NCI-H1105 (cell line): ENCODE measurements around the gene SMIM3.
"Not testable (repeated sequence)": the region's sequence is repeated elsewhere in the genome, so short reads cannot be mapped to it uniquely, and the experiment has no call there.

ENCODE experiments used
- DNase-seq: peaks from one replicate; lab custom pipeline; 2025; lab: John Stamatoyannopoulos, UW

Gene SMIM3, protein sequence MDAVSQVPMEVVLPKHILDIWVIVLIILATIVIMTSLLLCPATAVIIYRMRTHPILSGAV

DNA sequence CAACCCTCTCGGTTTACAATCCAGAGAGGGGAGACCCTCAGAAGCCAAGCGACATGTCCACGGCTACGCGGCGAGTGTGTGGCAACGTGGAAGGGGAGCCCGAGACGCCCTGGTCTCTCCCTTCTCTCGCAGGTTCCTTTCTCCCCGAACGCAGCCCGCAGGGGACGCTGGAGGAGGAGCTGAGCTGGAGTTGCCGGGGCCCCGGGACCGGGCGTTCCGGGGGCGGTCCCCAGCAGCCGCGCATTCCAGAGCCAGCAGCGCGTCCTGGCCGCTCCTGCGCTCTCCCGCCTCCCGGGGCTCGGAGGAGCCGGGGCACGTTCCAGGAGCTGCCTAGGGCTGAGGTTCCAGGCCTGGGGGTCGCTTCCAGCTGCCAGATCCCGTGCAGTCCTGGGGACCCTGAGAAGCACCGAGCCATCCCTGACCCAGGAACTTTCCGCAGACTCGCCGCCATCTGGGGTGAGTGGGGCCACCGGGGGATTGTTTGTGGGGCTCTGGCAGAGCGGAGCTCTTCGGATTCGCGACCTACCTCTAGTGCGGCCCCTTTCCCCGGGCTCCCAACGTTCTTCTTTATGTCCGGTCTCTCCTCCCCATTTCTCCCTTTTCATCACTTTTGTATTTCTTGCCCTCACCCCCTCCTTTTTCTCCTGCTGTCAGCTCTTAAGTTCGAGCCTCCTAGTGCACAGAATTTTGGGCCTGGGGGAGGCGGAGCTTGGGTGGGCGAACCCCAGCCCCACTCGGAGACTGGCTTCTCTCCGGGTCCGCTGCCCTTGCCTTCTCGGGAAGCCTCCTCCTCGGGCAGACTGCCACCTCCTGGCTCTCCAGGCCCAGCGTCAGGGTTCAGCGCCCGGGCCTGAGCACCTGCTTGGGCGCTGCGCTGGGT, at the start of gene SMIM3:
Gene SMIM3, plus strand, starts transcription at position 241 of the 880 bp plus-strand sequence. CDS start 16,684 bp downstream, outside the sequence.
- DNase-seq: peak; percentile 34

- DNase-seq: no peak
These were observed 48.7 kb upstream of the SMIM3 start for GRCh38 chr5:150729859-150730258.

- no peak for DNase-seq
These were observed 46.8 kb upstream of the SMIM3 start for GRCh38 chr5:150731669-150732242.

DNA sequence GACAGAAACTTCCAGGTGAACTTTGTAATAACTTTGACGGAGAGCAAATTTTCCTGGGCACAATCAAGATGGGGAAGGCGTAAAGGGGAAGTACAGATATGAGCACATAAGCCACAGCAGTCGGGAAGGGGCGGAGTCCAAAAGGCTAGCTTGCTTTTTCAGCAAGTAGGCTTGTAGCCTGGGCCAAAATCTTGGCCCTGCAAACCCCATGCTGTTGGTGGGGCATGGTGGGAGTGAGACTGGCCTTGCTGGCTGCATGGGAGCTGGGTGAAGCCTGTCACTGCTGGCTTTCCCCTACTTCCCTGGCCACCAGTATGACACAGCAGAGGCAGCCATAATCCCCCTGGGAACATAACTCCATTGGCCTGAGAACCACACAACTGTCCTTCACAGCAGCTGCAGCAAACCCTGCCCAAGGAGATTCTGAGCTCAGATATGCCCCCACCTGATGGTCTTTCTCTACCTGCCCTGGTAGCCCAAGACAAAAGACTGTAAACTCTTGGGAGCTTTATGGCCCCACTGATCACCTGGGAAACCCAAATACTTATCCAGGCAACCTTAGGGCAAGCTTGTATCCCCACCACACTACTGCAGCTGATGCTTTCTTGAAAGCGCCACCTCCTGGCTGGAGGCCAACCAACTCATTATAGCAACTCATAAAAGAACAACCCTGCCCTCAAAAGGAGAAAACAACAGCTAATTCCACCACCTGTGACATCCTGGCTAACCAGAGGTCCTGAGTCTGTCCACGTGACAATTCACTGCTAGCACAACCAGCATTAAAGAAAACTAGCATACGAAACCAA, 43.8 kb upstream of the SMIM3 start:
- no peak for DNase-seq

- DNase-seq: no peak
These were observed 39.7 kb upstream of the SMIM3 start for GRCh38 chr5:150738862-150739261.

- no peak for DNase-seq
These were observed 37.6 kb upstream of the SMIM3 start for GRCh38 chr5:150740992-150741391.

DNA sequence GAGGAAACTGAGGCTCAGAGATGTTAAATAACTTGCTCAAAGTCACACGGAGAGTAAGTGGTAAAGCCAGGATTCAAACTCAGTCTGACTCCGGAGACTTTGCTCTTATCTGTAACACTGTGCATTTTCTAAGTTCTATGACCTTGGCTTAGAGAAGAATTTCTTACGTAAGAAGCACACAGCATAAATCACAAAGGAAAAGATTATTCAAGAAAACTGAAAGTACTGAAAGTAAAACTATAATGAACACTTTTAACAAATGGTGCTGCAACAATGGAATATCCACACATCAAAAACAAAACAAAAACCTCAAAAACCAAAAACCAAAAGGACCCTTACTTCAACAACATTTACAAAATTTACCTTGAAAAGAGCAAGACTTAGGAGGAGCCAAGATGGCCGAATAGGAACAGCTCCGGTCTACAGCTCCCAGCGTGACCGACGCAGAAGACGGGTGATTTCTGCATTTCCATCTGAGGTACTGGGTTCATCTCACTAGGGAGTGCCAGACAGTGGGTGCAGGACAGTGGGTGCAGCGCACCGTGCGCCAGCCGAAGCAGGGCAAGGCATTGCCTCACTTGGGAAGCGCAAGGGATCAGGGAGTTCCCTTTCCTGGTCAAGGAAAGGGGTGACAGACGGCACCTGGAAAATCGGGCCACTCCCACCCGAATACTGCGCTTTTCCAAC, 36.0 kb upstream of the SMIM3 start:
- not testable (repeated sequence) for DNase-seq

DNA sequence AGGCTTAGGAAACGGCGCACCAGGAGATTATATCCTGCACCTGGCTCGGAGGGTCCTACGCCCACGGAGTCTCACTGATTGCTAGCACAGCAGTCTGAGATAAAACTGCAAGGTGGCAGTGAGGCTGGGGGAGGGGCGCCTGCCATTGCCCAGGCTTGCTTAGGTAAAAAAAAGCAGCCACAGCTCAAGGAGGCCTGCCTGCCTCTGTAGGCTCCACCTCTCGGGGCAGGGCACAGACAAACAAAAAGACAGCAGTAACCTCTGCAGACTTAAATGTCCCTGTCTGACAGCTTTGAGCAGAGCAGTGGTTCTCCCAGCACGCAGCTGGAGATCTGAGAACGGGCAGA, 35.4 kb upstream of the SMIM3 start:
- not testable (repeated sequence) for DNase-seq

- DNase-seq: no peak
These were observed 28.1 kb upstream of the SMIM3 start for GRCh38 chr5:150750469-150750868.

- no peak for DNase-seq
These were observed 27.3 kb upstream of the SMIM3 start for GRCh38 chr5:150751096-150751891.

GRCh38 chr5:150753463-150753862, 25.1 kb upstream of the SMIM3 start:
- no peak for DNase-seq

- DNase-seq: no peak
These were observed 24.7 kb upstream of the SMIM3 start for GRCh38 chr5:150753863-150754262.

GRCh38 chr5:150757087-150757649, 21.4 kb upstream of the SMIM3 start:
- no peak for DNase-seq

- DNase-seq: no peak
These were observed 20.4 kb upstream of the SMIM3 start for GRCh38 chr5:150758203-150758530.

DNA sequence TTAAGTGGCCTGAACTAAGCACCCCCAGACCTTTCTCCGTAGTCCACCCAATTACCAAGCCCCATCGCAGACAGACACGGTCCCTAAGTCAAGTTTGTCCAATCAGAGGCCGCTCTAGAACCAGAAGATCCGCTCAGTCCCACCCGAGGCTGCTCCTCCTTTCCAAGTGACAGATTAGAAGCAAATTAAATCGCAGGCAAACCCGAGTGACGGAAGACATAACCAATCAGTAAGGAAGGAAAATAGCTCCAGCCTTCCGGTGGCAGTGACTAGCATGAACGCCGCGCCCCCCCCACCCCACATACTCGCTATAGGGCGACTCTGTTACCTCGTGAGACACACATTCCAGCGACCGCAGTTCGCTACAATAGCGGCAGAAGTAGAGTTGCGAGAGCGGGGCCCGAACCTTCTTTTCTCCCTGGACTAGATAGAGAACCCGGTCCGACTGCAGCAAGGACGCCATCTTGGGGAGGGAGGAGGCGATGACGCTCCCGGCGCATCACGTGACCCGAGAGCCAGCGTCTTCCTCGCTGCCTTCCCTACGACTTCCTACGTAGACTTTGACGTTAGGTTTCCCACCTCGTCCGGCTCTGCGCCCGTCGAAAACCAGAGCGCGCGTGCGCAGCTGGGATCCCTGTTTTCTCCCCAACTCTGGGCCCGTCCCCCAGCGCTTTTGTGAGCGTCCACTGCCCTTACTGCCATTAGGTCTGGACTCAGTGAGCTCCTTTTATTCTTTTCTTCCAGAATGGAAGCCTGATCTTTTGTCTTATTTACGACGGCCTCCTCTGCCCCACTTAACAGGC, 19.8 kb upstream of the SMIM3 start, which contains the start of gene DCTN4:
Gene DCTN4, minus strand, starts transcription at position 487 of the 803 bp plus-strand sequence. Its CDS starts 24 bp downstream, at position 463.
- peak; percentile 79 for DNase-seq

DNA sequence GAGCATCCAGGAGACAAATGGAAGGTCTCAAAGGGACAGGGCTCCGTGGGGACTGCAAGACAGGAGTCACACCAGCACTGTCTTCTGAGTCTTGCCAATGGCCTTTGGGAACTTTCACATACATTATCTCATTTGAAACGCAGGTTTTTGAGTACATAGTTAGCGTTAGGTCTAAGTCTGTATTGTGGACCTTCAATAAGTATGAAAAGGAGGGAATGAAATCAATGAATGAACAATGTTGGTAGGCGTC, 19.3 kb upstream of the SMIM3 start:
- no peak for DNase-seq

GRCh38 chr5:150762211-150762610, 16.3 kb upstream of the SMIM3 start:
- no peak for DNase-seq

GRCh38 chr5:150763023-150763769, 15.4 kb upstream of the SMIM3 start:
- DNase-seq: peak; percentile 20

DNA sequence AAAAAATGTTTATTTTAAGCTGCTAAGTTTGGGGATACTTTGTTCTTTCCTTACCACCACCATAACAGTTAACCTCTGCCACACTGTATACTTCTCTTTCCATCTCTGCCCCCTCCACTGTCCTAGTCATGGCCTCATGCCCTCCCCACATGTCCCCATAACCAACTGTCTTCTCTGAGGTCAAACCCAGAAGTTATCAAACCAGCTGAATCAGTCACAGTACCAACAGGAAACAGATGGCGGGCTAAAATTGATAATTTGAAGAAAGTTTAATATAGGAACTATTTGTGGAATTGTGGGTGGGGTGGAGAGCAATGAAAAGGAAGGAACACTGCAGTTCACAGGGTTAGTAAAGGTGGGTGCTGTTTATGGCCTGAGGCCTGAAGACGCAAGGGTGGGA, 14.0 kb upstream of the SMIM3 start:
- DNase-seq: no peak
